GM18499 (cell line): Measurements from ENCODE around the gene DISP1.
"Not testable (repeated sequence)": the region's sequence is repeated elsewhere in the genome, so short reads cannot be mapped to it uniquely, and the experiment has no call there.

Source experiments
- ATAC-seq: cut with Tn5 transposase; IDR thresholded peaks from one replicate; pipeline ENCODE4 v1.9.1; 2021; ENCODE audit warnings: moderate number of reproducible peaks; ENCODE audit not compliant: insufficient read depth, unreplicated experiment

The DISP1 gene

GRCh38 chr1:222845763-222846162, 30.9 kb downstream of the DISP1 start:
- ATAC-seq = no peak

- ATAC-seq = not testable (repeated sequence)
These were observed 35.7 kb downstream of the DISP1 start for GRCh38 chr1:222850550-222850949.

- no peak for ATAC-seq
These were observed 37.5 kb downstream of the DISP1 start for GRCh38 chr1:222852326-222852725.

- no peak for ATAC-seq
These were observed 46.2 kb downstream of the DISP1 start for GRCh38 chr1:222861062-222861461.
